Neutrophil (primary cell): ENCODE data around the gene NXPH4.

ENCODE experiments used
- H3K27ac ChIP-seq: fragments of 200-600 bp; sonication (generic); 2 replicates; pipeline ENCODE4 v1.5.1; 2016; ENCODE audit warnings: mild to moderate bottlenecking, moderate library complexity
- H3K27me3 ChIP-seq: fragments of 200-600 bp; sonication (generic); 2 replicates; pipeline ENCODE4 v1.6.0; 2016; ENCODE audit warnings: mild to moderate bottlenecking
- H3K36me3 ChIP-seq: fragments of 200-600 bp; sonication (generic); 2 replicates; pipeline ENCODE4 v1.5.1; 2017
- H3K4me1 ChIP-seq, 2 experiments: fragments of 200-600 bp in 1 of 2; sonication (generic) in 1 of 2; 1 replicate in 1 of 2; 2 replicates in 1 of 2; pipeline versions ENCODE4 v1.5.1 to v1.6.1; 2013 to 2016; ENCODE audit warnings: low read depth in 1 of 2, low read length in 1 of 2, mild to moderate bottlenecking in 1 of 2, moderate library complexity in 1 of 2; ENCODE audit not compliant: control insufficient read depth in 1 of 2, insufficient read depth in 1 of 2
- H3K4me3 ChIP-seq, 2 experiments: fragments of 200-600 bp in 1 of 2; sonication (generic) in 1 of 2; 1 replicate in 1 of 2; 2 replicates in 1 of 2; pipeline ENCODE4 v1.5.1; 2013 to 2016; ENCODE audit warnings: low read depth in 1 of 2, low read length in 1 of 2, mild to moderate bottlenecking in 1 of 2, moderate library complexity in 1 of 2
- H3K9me3 ChIP-seq: fragments of 200-600 bp; sonication (generic); 2 replicates; pipeline ENCODE4 v1.5.1; 2016
- CTCF ChIP-seq: fragments of 200-600 bp; sonication (generic); IDR thresholded peaks from 2 replicates; pipeline ENCODE4 v1.5.1; 2016; ENCODE audit warnings: antibody characterized with exemption

The NXPH4 gene

GRCh38 chr12:57195186-57195585 is 21.4 kb upstream of the NXPH4 start:
- TF ChIP-seq CTCF = no peak
- Histone ChIP-seq H3K9me3 (no peaks in the 10 kb centered on the region), H3K27ac (no peak overlapping the region), H3K4me3 (no peak overlapping the region), H3K27me3 (peaks cover 6% of the 10 kb centered on the region), H3K36me3 (no peaks in the 10 kb centered on the region), H3K4me1 (no peaks in the 10 kb centered on the region)

DNA sequence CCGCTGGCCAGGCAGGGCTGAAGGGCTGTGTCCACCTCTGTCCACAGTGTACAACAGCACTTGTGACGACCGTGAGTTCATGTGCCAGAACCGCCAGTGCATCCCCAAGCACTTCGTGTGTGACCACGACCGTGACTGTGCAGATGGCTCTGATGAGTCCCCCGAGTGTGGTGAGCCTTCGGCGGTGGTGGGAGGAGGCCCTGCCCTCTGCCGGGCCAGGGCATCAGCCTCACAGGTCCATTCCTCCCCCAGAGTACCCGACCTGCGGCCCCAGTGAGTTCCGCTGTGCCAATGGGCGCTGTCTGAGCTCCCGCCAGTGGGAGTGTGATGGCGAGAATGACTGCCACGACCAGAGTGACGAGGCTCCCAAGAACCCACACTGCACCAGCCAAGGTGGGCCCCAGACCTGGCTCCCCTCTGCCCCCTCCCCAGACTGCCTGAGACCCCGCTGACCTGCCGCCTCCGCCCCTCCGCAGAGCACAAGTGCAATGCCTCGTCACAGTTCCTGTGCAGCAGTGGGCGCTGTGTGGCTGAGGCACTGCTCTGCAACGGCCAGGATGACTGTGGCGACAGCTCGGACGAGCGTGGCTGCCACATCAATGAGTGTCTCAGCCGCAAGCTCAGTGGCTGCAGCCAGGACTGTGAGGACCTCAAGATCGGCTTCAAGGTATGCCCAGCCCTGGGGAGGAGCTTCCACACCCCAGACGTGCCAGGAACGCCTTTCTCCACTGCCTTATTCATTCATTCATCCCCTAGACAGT is 20.8 kb upstream of the NXPH4 start:
- no peaks in the 10 kb centered on the region for H3K9me3 ChIP-seq
- H3K4me3 ChIP-seq = no peak overlapping the region
- peaks cover 6% of the 10 kb centered on the region for H3K27me3 ChIP-seq
- no peaks in the 10 kb centered on the region for H3K36me3 ChIP-seq
- no peak overlapping the region for H3K27ac ChIP-seq
- H3K4me1 ChIP-seq = no peaks in the 10 kb centered on the region
- TF ChIP-seq CTCF = no peak

DNA sequence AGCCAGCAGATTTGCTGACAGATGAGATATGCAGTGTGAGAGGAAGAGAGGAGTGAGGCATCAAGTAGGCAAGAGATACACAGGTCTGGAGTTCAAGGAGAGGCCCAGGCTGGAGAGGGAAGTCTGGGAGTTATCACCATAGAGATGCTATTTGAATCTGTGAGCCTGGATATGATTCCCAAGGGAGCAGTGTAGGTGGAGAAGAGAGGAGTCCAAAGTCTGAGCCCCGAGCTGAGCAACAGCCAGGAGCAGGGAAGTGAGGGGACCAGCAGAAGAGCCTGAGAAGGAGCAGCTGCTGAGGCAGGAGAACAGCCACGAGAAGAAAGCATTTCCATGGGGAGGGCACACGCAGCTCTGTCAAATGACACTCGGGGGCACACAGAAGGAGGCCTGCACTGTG is 20.2 kb upstream of the NXPH4 start:
- Histone ChIP-seq H3K36me3 (no peaks in the 10 kb centered on the region), H3K9me3 (no peaks in the 10 kb centered on the region), H3K4me1 (no peaks in the 10 kb centered on the region), H3K4me3 (no peak overlapping the region), H3K27me3 (peaks cover 6% of the 10 kb centered on the region), H3K27ac (no peak overlapping the region)
- TF ChIP-seq CTCF = no peak

GRCh38 chr12:57196956-57197355 is 19.6 kb upstream of the NXPH4 start:
- Histone ChIP-seq H3K36me3 (no peaks in the 10 kb centered on the region), H3K27me3 (peaks cover 6% of the 10 kb centered on the region), H3K9me3 (no peaks in the 10 kb centered on the region), H3K27ac (no peak overlapping the region), H3K4me3 (no peak overlapping the region), H3K4me1 (no peaks in the 10 kb centered on the region)
- TF ChIP-seq CTCF = no peak

DNA sequence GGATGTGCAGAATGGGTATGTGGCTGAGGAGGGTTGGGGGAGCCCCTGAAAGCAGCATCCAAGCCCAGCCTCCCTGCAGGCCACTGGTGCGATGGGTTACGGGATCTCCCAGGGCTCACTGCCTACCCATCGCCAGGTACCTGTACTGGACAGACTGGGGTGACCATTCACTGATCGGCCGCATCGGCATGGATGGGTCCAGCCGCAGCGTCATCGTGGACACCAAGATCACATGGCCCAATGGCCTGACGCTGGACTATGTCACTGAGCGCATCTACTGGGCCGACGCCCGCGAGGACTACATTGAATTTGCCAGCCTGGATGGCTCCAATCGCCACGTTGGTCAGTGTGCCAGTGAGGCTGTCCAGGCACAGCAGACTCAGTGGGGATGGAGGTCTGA is 18.3 kb upstream of the NXPH4 start:
- no peak overlapping the region for H3K4me3 ChIP-seq
- TF ChIP-seq CTCF = no peak
- H3K9me3 ChIP-seq = no peaks in the 10 kb centered on the region
- H3K27ac ChIP-seq = no peak overlapping the region
- H3K36me3 ChIP-seq = no peaks in the 10 kb centered on the region
- no peaks in the 10 kb centered on the region for H3K4me1 ChIP-seq
- peaks cover 6% of the 10 kb centered on the region for H3K27me3 ChIP-seq
